ENCODE measurements around the gene SYNM. TPM values are rescaled to one million over a fixed set of nuclear protein-coding genes. Genes with fewer than 3 reads are reported as not detected.

SYNM gene
- total and polyA plus RNA-seq, 2 experiments from 2014 or later: 0.74 to 3.5 TPM

DNA sequence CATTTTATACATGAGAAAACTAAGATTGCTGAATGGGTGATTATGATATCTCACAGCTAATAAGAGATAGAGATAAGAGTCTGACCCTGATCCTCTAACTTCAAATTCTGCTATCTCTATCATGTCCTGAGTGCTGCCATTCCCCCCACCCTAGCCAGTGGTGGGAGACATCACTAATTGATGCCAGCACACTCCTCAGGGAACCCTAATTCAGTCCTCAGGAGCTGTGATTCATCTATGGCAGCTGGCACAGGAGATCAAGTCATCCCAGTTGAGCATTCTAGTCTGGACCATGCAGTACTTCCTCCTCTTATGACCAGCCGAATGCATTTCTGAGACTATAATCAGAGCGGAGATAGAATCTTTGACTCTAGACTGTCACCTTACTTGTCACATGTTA lies 71.9 kb downstream of the SYNM start:
- Histone ChIP-seq H3K27me3 (ENCODE audit: insufficient read depth) (no peaks in the 10 kb centered on the region), H2AFZ (no peak overlapping the region), H3K4me2 (no peak overlapping the region), H3F3A (replicated peaks; ENCODE audit: low read depth) (no peaks in the 10 kb centered on the region), H3K9me2 (ENCODE audit: insufficient read depth) (no peaks in the 10 kb centered on the region), H3K79me2 (replicated peaks; ENCODE audit: insufficient read depth) (no peaks in the 10 kb centered on the region), H3K4me1 (ENCODE audit: insufficient read depth) (no peaks in the 10 kb centered on the region), H4K20me1 (replicated peaks; ENCODE audit: insufficient read depth) (no peaks in the 10 kb centered on the region), H3K4me3 (no peak overlapping the region), H3K27ac (ENCODE audit: low read depth) (no peak overlapping the region), H3K36me3 (ENCODE audit: insufficient read depth) (no peaks in the 10 kb centered on the region)
- peaks cover 7% of the 10 kb centered on the region; the same call in 2 of the 3 replicates for H3K36me3 Mint-ChIP-seq (ENCODE audit: low read depth)
- H3K27ac Mint-ChIP-seq: no peak overlapping the region
- H3K27me3 Mint-ChIP-seq (ENCODE audit: insufficient read depth, low read depth, poor library complexity): no peaks in the 10 kb centered on the region
- ATAC-seq (no peak), DNase-seq (ENCODE audit: low spot score) (no peak)
- H3K4me3 Mint-ChIP-seq: no peak overlapping the region
- TF ChIP-seq, protein P1, sequence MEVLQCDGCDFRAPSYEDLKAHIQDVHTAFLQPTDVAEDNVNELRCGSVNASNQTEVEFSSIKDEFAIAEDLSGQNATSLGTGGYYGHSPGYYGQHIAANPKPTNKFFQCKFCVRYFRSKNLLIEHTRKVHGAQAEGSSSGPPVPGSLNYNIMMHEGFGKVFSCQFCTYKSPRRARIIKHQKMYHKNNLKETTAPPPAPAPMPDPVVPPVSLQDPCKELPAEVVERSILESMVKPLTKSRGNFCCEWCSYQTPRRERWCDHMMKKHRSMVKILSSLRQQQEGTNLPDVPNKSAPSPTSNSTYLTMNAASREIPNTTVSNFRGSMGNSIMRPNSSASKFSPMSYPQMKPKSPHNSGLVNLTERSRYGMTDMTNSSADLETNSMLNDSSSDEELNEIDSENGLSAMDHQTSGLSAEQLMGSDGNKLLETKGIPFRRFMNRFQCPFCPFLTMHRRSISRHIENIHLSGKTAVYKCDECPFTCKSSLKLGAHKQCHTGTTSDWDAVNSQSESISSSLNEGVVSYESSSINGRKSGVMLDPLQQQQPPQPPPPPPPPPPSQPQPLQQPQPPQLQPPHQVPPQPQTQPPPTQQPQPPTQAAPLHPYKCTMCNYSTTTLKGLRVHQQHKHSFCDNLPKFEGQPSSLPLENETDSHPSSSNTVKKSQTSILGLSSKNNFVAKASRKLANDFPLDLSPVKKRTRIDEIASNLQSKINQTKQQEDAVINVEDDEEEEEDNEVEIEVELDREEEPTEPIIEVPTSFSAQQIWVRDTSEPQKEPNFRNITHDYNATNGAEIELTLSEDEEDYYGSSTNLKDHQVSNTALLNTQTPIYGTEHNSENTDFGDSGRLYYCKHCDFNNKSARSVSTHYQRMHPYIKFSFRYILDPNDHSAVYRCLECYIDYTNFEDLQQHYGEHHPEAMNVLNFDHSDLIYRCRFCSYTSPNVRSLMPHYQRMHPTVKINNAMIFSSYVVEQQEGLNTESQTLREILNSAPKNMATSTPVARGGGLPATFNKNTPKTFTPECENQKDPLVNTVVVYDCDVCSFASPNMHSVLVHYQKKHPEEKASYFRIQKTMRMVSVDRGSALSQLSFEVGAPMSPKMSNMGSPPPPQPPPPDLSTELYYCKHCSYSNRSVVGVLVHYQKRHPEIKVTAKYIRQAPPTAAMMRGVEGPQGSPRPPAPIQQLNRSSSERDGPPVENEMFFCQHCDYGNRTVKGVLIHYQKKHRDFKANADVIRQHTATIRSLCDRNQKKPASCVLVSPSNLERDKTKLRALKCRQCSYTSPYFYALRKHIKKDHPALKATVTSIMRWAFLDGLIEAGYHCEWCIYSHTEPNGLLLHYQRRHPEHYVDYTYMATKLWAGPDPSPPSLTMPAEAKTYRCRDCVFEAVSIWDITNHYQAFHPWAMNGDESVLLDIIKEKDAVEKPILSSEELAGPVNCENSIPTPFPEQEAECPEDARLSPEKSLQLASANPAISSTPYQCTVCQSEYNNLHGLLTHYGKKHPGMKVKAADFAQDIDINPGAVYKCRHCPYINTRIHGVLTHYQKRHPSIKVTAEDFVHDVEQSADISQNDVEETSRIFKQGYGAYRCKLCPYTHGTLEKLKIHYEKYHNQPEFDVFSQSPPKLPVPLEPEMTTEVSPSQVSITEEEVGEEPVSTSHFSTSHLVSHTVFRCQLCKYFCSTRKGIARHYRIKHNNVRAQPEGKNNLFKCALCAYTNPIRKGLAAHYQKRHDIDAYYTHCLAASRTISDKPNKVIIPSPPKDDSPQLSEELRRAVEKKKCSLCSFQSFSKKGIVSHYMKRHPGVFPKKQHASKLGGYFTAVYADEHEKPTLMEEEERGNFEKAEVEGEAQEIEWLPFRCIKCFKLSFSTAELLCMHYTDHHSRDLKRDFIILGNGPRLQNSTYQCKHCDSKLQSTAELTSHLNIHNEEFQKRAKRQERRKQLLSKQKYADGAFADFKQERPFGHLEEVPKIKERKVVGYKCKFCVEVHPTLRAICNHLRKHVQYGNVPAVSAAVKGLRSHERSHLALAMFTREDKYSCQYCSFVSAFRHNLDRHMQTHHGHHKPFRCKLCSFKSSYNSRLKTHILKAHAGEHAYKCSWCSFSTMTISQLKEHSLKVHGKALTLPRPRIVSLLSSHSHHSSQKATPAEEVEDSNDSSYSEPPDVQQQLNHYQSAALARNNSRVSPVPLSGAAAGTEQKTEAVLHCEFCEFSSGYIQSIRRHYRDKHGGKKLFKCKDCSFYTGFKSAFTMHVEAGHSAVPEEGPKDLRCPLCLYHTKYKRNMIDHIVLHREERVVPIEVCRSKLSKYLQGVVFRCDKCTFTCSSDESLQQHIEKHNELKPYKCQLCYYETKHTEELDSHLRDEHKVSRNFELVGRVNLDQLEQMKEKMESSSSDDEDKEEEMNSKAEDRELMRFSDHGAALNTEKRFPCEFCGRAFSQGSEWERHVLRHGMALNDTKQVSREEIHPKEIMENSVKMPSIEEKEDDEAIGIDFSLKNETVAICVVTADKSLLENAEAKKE (CRISPR knock-in tag; IDR thresholded peaks at IDR 0.05): no peak
- TF ChIP-seq, protein P2, sequence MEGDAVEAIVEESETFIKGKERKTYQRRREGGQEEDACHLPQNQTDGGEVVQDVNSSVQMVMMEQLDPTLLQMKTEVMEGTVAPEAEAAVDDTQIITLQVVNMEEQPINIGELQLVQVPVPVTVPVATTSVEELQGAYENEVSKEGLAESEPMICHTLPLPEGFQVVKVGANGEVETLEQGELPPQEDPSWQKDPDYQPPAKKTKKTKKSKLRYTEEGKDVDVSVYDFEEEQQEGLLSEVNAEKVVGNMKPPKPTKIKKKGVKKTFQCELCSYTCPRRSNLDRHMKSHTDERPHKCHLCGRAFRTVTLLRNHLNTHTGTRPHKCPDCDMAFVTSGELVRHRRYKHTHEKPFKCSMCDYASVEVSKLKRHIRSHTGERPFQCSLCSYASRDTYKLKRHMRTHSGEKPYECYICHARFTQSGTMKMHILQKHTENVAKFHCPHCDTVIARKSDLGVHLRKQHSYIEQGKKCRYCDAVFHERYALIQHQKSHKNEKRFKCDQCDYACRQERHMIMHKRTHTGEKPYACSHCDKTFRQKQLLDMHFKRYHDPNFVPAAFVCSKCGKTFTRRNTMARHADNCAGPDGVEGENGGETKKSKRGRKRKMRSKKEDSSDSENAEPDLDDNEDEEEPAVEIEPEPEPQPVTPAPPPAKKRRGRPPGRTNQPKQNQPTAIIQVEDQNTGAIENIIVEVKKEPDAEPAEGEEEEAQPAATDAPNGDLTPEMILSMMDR (conservative IDR thresholded peaks at IDR 0.05; ENCODE audit: low read depth in 2 of 2): no peak
- H3K4me1 Mint-ChIP-seq: peaks cover 11% of the 10 kb centered on the region
- H3K9me3 Mint-ChIP-seq: no peaks in the 10 kb centered on the region

DNA sequence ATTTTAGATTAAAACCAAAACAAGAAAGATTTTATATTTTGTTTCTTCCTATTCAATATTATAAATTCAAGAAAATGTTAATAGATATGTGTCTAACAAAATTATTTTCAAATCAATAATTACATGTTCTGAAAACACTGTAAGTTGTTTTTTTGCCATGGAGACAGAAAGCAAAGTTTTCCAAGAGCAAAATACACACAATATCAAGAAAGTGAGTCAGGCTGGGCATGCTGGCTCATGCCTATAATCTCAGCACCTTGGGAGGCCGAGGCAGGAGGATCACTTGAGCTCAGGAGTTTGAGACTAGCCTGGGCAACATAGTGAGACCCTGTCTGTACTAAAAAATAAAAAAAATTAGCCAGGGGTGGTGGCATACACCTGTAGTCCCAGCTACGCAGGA lies 72.8 kb downstream of the SYNM start:
- Histone ChIP-seq H3K4me2 (no peak overlapping the region), H3K4me1 (ENCODE audit: insufficient read depth) (peaks cover 6% of the 10 kb centered on the region; the same call in 1 of the 2 replicates), H4K20me1 (replicated peaks; ENCODE audit: insufficient read depth) (no peaks in the 10 kb centered on the region), H3K79me2 (replicated peaks; ENCODE audit: insufficient read depth) (no peaks in the 10 kb centered on the region), H3K9me2 (ENCODE audit: insufficient read depth) (no peaks in the 10 kb centered on the region), H3F3A (replicated peaks; ENCODE audit: low read depth) (no peaks in the 10 kb centered on the region), H3K4me3 (no peak overlapping the region), H3K27me3 (ENCODE audit: insufficient read depth) (no peaks in the 10 kb centered on the region), H3K27ac (ENCODE audit: low read depth) (no peak overlapping the region), H2AFZ (no peak overlapping the region), H3K36me3 (ENCODE audit: insufficient read depth) (no peaks in the 10 kb centered on the region)
- Mint-ChIP-seq H3K9me3 (no peaks in the 10 kb centered on the region), H3K27me3 (ENCODE audit: insufficient read depth, low read depth, poor library complexity) (peaks cover 2% of the 10 kb centered on the region), H3K4me1 (peaks cover 18% of the 10 kb centered on the region), H3K36me3 (ENCODE audit: low read depth) (peaks cover 7% of the 10 kb centered on the region; the same call in 2 of the 3 replicates), H3K4me3 (no peak overlapping the region), H3K27ac (no peak overlapping the region)
- DNase-seq (ENCODE audit: low spot score) (no peak), ATAC-seq (no peak)
- no peak for TF ChIP-seq EZH2phosphoT487 (IDR thresholded peaks at IDR 0.05; ENCODE audit: unreplicated experiment)
- no peak for TF ChIP-seq CREB1 (CRISPR knock-in tag; IDR thresholded peaks at IDR 0.05; ENCODE audit: low read depth)
- TF ChIP-seq, protein P1 (CRISPR knock-in tag; IDR thresholded peaks at IDR 0.05): no peak
